Kidney (tissue), 22 donors: Measurements from ENCODE around the gene MBD3L4. TPM values are rescaled to one million over a fixed set of nuclear protein-coding genes. Genes with fewer than 3 reads are reported as not detected.
"Not testable (repeated sequence)": the region's sequence is repeated elsewhere in the genome, so short reads cannot be mapped to it uniquely, and the experiment has no call there.

Source experiments
- DNase-seq, 5 donors: peaks; one replicate each; pipeline ENCODE4 v3.0.0-alpha.2; 2013 to 2020
- FAIRE-seq: peaks from 2 replicates; lab custom pipeline; 2012; peaks lifted over from hg19 to GRCh38; lab: Jason Lieb, UNC
- H3K27ac ChIP-seq, 2 donors: one replicate each; pipeline ENCODE4 v1.7.0; 2013; ENCODE audit warnings: low read depth in 2 of 2, low read length in 2 of 2, inconsistent platforms in 1 of 2
- H3K27me3 ChIP-seq: one replicate; pipeline ENCODE4 v1.7.1; 2013; ENCODE audit warnings: low read length, inconsistent platforms; ENCODE audit not compliant: control insufficient read depth, insufficient read depth
- H3K36me3 ChIP-seq, 3 donors: one replicate each; pipeline versions ENCODE4 v1.7.0 to v1.7.1; 2013; ENCODE audit warnings: low read length in 3 of 3, control low read depth in 1 of 3, inconsistent platforms in 1 of 3; ENCODE audit not compliant: insufficient read depth in 3 of 3, control insufficient read depth in 2 of 3
- H3K4me1 ChIP-seq, 3 donors: one replicate each; pipeline versions ENCODE4 v1.7.0 to v1.7.1; 2013; ENCODE audit warnings: low read length in 3 of 3, inconsistent platforms in 1 of 3, low read depth in 1 of 3; ENCODE audit not compliant: control insufficient read depth in 2 of 3, insufficient read depth in 2 of 3
- H3K4me3 ChIP-seq, 3 donors: one replicate each; pipeline versions ENCODE4 v1.7.0 to v1.8.1; 2013; ENCODE audit warnings: low read length in 3 of 3, control low read depth in 1 of 3, inconsistent platforms in 1 of 3
- H3K9ac ChIP-seq, 3 donors: one replicate each; pipeline versions ENCODE4 v1.7.0 to v1.7.1; 2013; ENCODE audit warnings: low read length in 3 of 3, control low read depth in 1 of 3, inconsistent platforms in 1 of 3
- H3K9me3 ChIP-seq, 3 donors: one replicate each; pipeline versions ENCODE4 v1.7.0 to v1.7.1; 2013; ENCODE audit warnings: low read length in 3 of 3, control low read depth in 1 of 3, inconsistent platforms in 1 of 3; ENCODE audit not compliant: control insufficient read depth in 2 of 3, insufficient read depth in 1 of 3
- CTCF ChIP-seq: IDR thresholded peaks from 3 replicates; pipeline ENCODE4 v1.5.1; 2012; ENCODE audit warnings: mild to moderate bottlenecking, moderate library complexity, borderline replicate concordance; ENCODE audit not compliant: insufficient read depth; ENCODE audit errors: extremely low read depth
- intact Hi-C: fragments of 100-400 bp; cut with DNase I; formaldehyde crosslinking; loops from one replicate; pipeline ENCODE4 v1.11.1; 2022
- long read RNA-seq, 10 donors: library from polyadenylated mRNA in 1 of 10; unstranded in 1 of 10; transcript quantifications; one replicate each; pipeline ENCODE4 v2.0.0 and lab custom pipeline, GENCODE V29; 2021 to 2026
- polyA plus RNA-seq: library from polyadenylated mRNA; stranded (reverse); fragments of 350-450 nt; fragmentation: Illumina TruSeq; extraction: RNeasy Lipid Tissue Mini Kit (QIAGEN cat#74804); gene quantifications from one replicate; pipeline ENCODE4 v1.2.3, GENCODE V29; 2014; ENCODE audit warnings: low read depth, low replicate concordance; ENCODE audit not compliant: insufficient read depth
- total RNA-seq: library from RNA; stranded (reverse); fragmentation: NEBNext Ultra II Directional; extraction: Animal tissue kit (Norgen Biotek cat#: 25700); gene quantifications from one replicate; pipeline ENCODE4 v1.2.1, GENCODE V29; 2021
- donor health status: control.
- donor health status: control.
- donor health status: control.
- donor health status: control.
- donor health status: control.
- donor health status: DM: yes; HTN: yes; CAD: no.
- donor health status: Normal renal cell carcinoma (clear cell type).

The MBD3L4 gene
- not detected for total RNA-seq
- not detected for polyA plus RNA-seq
- long read RNA-seq, donor 1 = 0 reads
- long read RNA-seq, donor 2 = 0 reads
- long read RNA-seq, donor 3 = 0 reads
- long read RNA-seq, donor 4 = 0 reads
- long read RNA-seq, donor 5 = 0 reads
- long read RNA-seq, donor 6 = 0 reads
- long read RNA-seq, donor 7 = 0 reads
- long read RNA-seq, donor 8 = 0 reads
- long read RNA-seq, donor 9 = 0 reads
- long read RNA-seq, donor 10 = 0 reads

GRCh38 chr19:7040079-7040478, at the start of gene MBD3L4:
Gene MBD3L4, minus strand, starts transcription at chr19:7040179. Its CDS starts 35 bp downstream, at chr19:7040144.
- H3K27ac ChIP-seq, H3K4me3 ChIP-seq, H3K36me3 ChIP-seq, H3K4me1 ChIP-seq, DNase-seq, FAIRE-seq, H3K9me3 ChIP-seq, H3K27me3 ChIP-seq, H3K9ac ChIP-seq, intact Hi-C loops: not testable (repeated sequence)

GRCh38 chr19:7088999-7089398, 49.0 kb upstream of the MBD3L4 start:
- Histone ChIP-seq H3K27me3 (no peaks in the 10 kb centered on the region), H3K36me3 (peaks cover 5 to 8% (median 8%) of the 10 kb centered on the region in 3 donors), H3K4me1 (no peaks in the 10 kb centered on the region), H3K27ac (no peak overlapping the region), H3K9ac (no peak overlapping the region), H3K4me3 (no peak overlapping the region), H3K9me3 (peaks cover 4 to 54% (median 23%) of the 10 kb centered on the region in 3 donors)
- intact Hi-C loops = no loop called here
- no peak for TF ChIP-seq CTCF
- DNase-seq = no peak
- FAIRE-seq = no peak

- Histone ChIP-seq H3K4me1 (no peaks in the 10 kb centered on the region), H3K36me3 (peaks cover 42 to 61% (median 52%) of the 10 kb centered on the region in 3 donors), H3K4me3 (peak overlapping the region in 1 of 3 donors; percentile 20), H3K27ac (no peak overlapping the region), H3K9me3 (peaks cover 19 to 85% (median 61%) of the 10 kb centered on the region in 3 donors), H3K9ac (no peak overlapping the region), H3K27me3 (no peaks in the 10 kb centered on the region)
- DNase-seq (peak in 1 of 5 donors; percentile 23), FAIRE-seq (no peak)
- intact Hi-C loops = no loop called here
- no peak for TF ChIP-seq CTCF
These were observed 43.3 kb upstream of the MBD3L4 start for GRCh38 chr19:7083076-7083956.

GRCh38 chr19:7078008-7078407, 38.0 kb upstream of the MBD3L4 start:
- FAIRE-seq (no peak), DNase-seq (no peak)
- intact Hi-C loops = no loop called here
- no peak overlapping the region for H3K4me3 ChIP-seq
- H3K36me3 ChIP-seq = peaks cover 31 to 77% (median 75%) of the 10 kb centered on the region in 3 donors
- TF ChIP-seq CTCF = no peak
- no peaks in the 10 kb centered on the region for H3K27me3 ChIP-seq
- no peak overlapping the region for H3K9ac ChIP-seq
- H3K4me1 ChIP-seq = no peaks in the 10 kb centered on the region
- peaks cover 10 to 65% (median 43%) of the 10 kb centered on the region in 3 donors for H3K9me3 ChIP-seq
- H3K27ac ChIP-seq = no peak overlapping the region
